Body of pancreas (tissue), 4 donors: Measurements from ENCODE around the gene HRH3. TPM values are rescaled to one million over a fixed set of nuclear protein-coding genes. Genes with fewer than 3 reads are reported as not detected.

ENCODE experiments used
- ATAC-seq: fragments of 150-250 bp; one replicate; pipeline ENCODE4 v1.9.1; 2016
- DNase-seq, 4 donors: peaks; one replicate each; pipeline ENCODE4 v3.0.0-alpha.2; 2019
- H3K27ac ChIP-seq, 4 donors: fragments of 200-600 bp; sonication (generic); 1 replicate in 3 of 4; 2 replicates in 1 of 4; pipeline versions ENCODE4 v1.5.1 to v1.6.1; 2016 to 2019; ENCODE audit warnings: mild to moderate bottlenecking in 1 of 4, mixed read lengths in 1 of 4, moderate library complexity in 1 of 4
- H3K27me3 ChIP-seq, 2 donors: fragments of 200-600 bp; sonication (generic); one replicate each; pipeline ENCODE4 v1.6.0; 2016; ENCODE audit warnings: mild to moderate bottlenecking in 1 of 2
- H3K36me3 ChIP-seq, 2 donors: fragments of 200-600 bp; sonication (generic); replicated peaks in 1 of 2; 2 replicates each; pipeline ENCODE4 v1.5.1; 2016; ENCODE audit warnings: low read depth in 2 of 2; ENCODE audit not compliant: insufficient read depth in 1 of 2
- H3K4me1 ChIP-seq: fragments of 200-600 bp; sonication (generic); one replicate; pipeline ENCODE4 v1.6.0; 2016
- H3K4me3 ChIP-seq, 2 donors: fragments of 200-600 bp; sonication (generic); 1 replicate in 1 of 2; 2 replicates in 1 of 2; pipeline ENCODE4 v1.5.1; 2016 to 2019
- H3K9me3 ChIP-seq, 3 donors: fragments of 200-600 bp; sonication (generic); 1 replicate in 2 of 3; 2 replicates in 1 of 3; pipeline ENCODE4 v1.5.1; 2016
- CTCF ChIP-seq, 7 experiments: fragments of 450-650 bp in 4 of 7; fragments of 200-600 bp in 3 of 7; sonication (generic) in 3 of 7; IDR thresholded peaks; one replicate each; pipeline ENCODE4 v1.5.1; 2016 to 2019; ENCODE audit warnings: antibody characterized with exemption in 7 of 7
- POLR2A ChIP-seq, 3 donors: fragments of 450-650 bp; IDR thresholded peaks; one replicate each; pipeline ENCODE4 v1.6.1; 2016; ENCODE audit warnings: antibody characterized with exemption in 3 of 3, mild to moderate bottlenecking in 2 of 3
- WGBS, 2 donors: methylation state at CpG; one replicate each; pipeline ENCODE4 v1.1.5; 2017; 5-methylcytosine and 5-hydroxymethylcytosine counted together
- intact Hi-C: fragments of 100-400 bp; cut with DNase I; formaldehyde crosslinking; loops from one replicate; pipeline ENCODE4 v1.15.1; 2023
- total RNA-seq, 2 donors: library from RNA; depleted of rRNA; stranded (reverse); fragments of >200 nt; gene quantifications; one replicate each; pipeline ENCODE4 v1.1.0, GENCODE V29; 2016

HRH3 gene
- total RNA-seq, 2 donors from 2014 or later: 0.33 TPM; not detected in 1

- no peak for TF ChIP-seq CTCF (IDR thresholded peaks at IDR 0.05)
- TF ChIP-seq POLR2A (IDR thresholded peaks at IDR 0.05): no peak
- no peak for ATAC-seq
- H3K9me3 ChIP-seq: no peaks in the 10 kb centered on the region
- H3K4me1 ChIP-seq: no peaks in the 10 kb centered on the region
- intact Hi-C loops: no loop called here
- H3K27me3 ChIP-seq: peaks cover 0 to 7% of the 10 kb centered on the region in 2 donors
- no peak overlapping the region for H3K4me3 ChIP-seq
- WGBS, 2 donors: 10 to 41% methylated on average over 2 to 10 of the region's 10 CpGs
- DNase-seq: no peak
- H3K36me3 ChIP-seq: no peaks in the 10 kb centered on the region
- H3K27ac ChIP-seq: no peak overlapping the region
Observed at GRCh38 chr20:62212299-62212698, 7.8 kb downstream of the HRH3 start.

GRCh38 chr20:62211769-62212288, 8.2 kb downstream of the HRH3 start:
- no peak for TF ChIP-seq POLR2A (IDR thresholded peaks at IDR 0.05)
- no peak for TF ChIP-seq CTCF (IDR thresholded peaks at IDR 0.05)
- no peaks in the 10 kb centered on the region for H3K9me3 ChIP-seq
- no peak for ATAC-seq
- no peak overlapping the region for H3K27ac ChIP-seq
- H3K4me3 ChIP-seq: no peak overlapping the region
- intact Hi-C loops: no loop called here
- H3K36me3 ChIP-seq: no peaks in the 10 kb centered on the region
- peaks cover 0 to 5% of the 10 kb centered on the region in 2 donors for H3K27me3 ChIP-seq
- no peaks in the 10 kb centered on the region for H3K4me1 ChIP-seq
- 52 to 82% methylated on average over 2 to 8 of the region's 9 CpGs for WGBS, 2 donors
- no peak for DNase-seq

GRCh38 chr20:62211216-62211615, 8.9 kb downstream of the HRH3 start:
- WGBS, 2 donors: 40 to 82% methylated on average over 3 to 8 of the region's 8 CpGs
- peaks cover 0 to 5% of the 10 kb centered on the region in 2 donors for H3K27me3 ChIP-seq

GRCh38 chr20:62210496-62210855, 9.6 kb downstream of the HRH3 start:
- H3K27me3 ChIP-seq: peaks cover 0 to 2% of the 10 kb centered on the region in 2 donors
- no peaks in the 10 kb centered on the region for H3K9me3 ChIP-seq
- ATAC-seq: no peak
- no peaks in the 10 kb centered on the region for H3K36me3 ChIP-seq
- DNase-seq: no peak
- no peak for TF ChIP-seq POLR2A (IDR thresholded peaks at IDR 0.05)
- TF ChIP-seq CTCF (IDR thresholded peaks at IDR 0.05): no peak
- no peak overlapping the region for H3K27ac ChIP-seq
- 59 to 62% methylated on average over 12 to 21 of the region's 21 CpGs for WGBS, 2 donors
- intact Hi-C loops: no loop called here
- H3K4me3 ChIP-seq: no peak overlapping the region
- no peaks in the 10 kb centered on the region for H3K4me1 ChIP-seq

More at GRCh38 chr20:62211216-62211615, 8.9 kb downstream of the HRH3 start:
- TF ChIP-seq CTCF (IDR thresholded peaks at IDR 0.05) (no peak), POLR2A (IDR thresholded peaks at IDR 0.05) (no peak)
- H3K36me3 ChIP-seq: no peaks in the 10 kb centered on the region
- no peaks in the 10 kb centered on the region for H3K9me3 ChIP-seq
- no peaks in the 10 kb centered on the region for H3K4me1 ChIP-seq
- H3K27ac ChIP-seq: no peak overlapping the region
- H3K4me3 ChIP-seq: no peak overlapping the region
- ATAC-seq: no peak
- DNase-seq: no peak
- intact Hi-C loops: no loop called here

- no peaks in the 10 kb centered on the region for H3K27me3 ChIP-seq
Observed at GRCh38 chr20:62209850-62210495, 10.1 kb downstream of the HRH3 start.

More at GRCh38 chr20:62209850-62210495, 10.1 kb downstream of the HRH3 start:
- ATAC-seq (no peak), DNase-seq (no peak)
- Histone ChIP-seq H3K27ac (no peak overlapping the region), H3K9me3 (no peaks in the 10 kb centered on the region), H3K36me3 (no peaks in the 10 kb centered on the region), H3K4me3 (no peak overlapping the region), H3K4me1 (no peaks in the 10 kb centered on the region)
- intact Hi-C loops: no loop called here
- TF ChIP-seq POLR2A (IDR thresholded peaks at IDR 0.05): no peak
- TF ChIP-seq CTCF (IDR thresholded peaks at IDR 0.05): no peak
- 61 to 62% methylated on average over 10 to 17 of the region's 17 CpGs for WGBS, 2 donors
